SK-N-SH treated with all-trans-retinoic acid at 6 μM for 48 hours (cell line): ENCODE data around the gene MEIS2.

Source experiments
- ATAC-seq: fragments of 200-7000 bp; cut with Tn5 transposase; 3 replicates; pipeline ENCODE4 v1.9.1; 2020; ENCODE audit warnings: mild to moderate bottlenecking, moderate library complexity
- ARNTL ChIP-seq: fragments of 450-650 bp; formaldehyde crosslinking; IDR thresholded peaks from 2 replicates; pipeline ENCODE4 v1.5.0; 2020; ENCODE audit warnings: low read depth, mild to moderate bottlenecking, moderate library complexity, borderline replicate concordance
- BACH2 ChIP-seq: fragments of 250-450 bp; sonication (Bioruptor Pico); IDR thresholded peaks from 2 replicates; pipeline ENCODE4 v1.9.0; 2021; ENCODE audit warnings: mild to moderate bottlenecking, borderline replicate concordance
- CREB5 ChIP-seq: fragments of 250-450 bp; sonication (Bioruptor Pico); IDR thresholded peaks from 2 replicates; pipeline ENCODE4 v1.5.1; 2020; ENCODE audit warnings: low read depth, mild to moderate bottlenecking, moderate library complexity
- GLIS3 ChIP-seq: fragments of 250-450 bp; sonication (Bioruptor Pico); IDR thresholded peaks from 2 replicates; pipeline ENCODE4 v1.5.0; 2020; ENCODE audit warnings: mild to moderate bottlenecking, moderate library complexity
- ISL1 ChIP-seq: fragments of 250-450 bp; sonication (Bioruptor Pico); IDR thresholded peaks from 2 replicates; pipeline ENCODE4 v2.1.2; 2022; ENCODE audit warnings: mild to moderate bottlenecking, moderate library complexity
- OSR1 ChIP-seq: fragments of 250-450 bp; sonication (Bioruptor Pico); IDR thresholded peaks from 2 replicates; pipeline ENCODE4 v1.8.0; 2022; ENCODE audit warnings: moderate library complexity, mild to moderate bottlenecking, inconsistent platforms
- PATZ1 ChIP-seq: fragments of 250-450 bp; sonication (Bioruptor Pico); IDR thresholded peaks from 2 replicates; pipeline ENCODE4 v1.8.0; 2020; ENCODE audit warnings: mild to moderate bottlenecking, moderate library complexity, borderline replicate concordance
- POU6F1 ChIP-seq: fragments of 250-450 bp; sonication (Bioruptor Pico); IDR thresholded peaks from 2 replicates; pipeline ENCODE4 v1.8.0; 2021; ENCODE audit warnings: low read depth, mild to moderate bottlenecking, moderate library complexity, borderline replicate concordance
- RARB ChIP-seq: fragments of 250-450 bp; sonication (Bioruptor Pico); IDR thresholded peaks from 2 replicates; pipeline ENCODE4 v1.8.0; 2021; ENCODE audit warnings: mild to moderate bottlenecking, moderate library complexity
- SNAI2 ChIP-seq: fragments of 250-450 bp; sonication (Bioruptor Pico); IDR thresholded peaks from 2 replicates; pipeline ENCODE4 v1.5.0; 2020; ENCODE audit warnings: mild to moderate bottlenecking, moderate library complexity
- TCF4 ChIP-seq: fragments of 250-450 bp; sonication (Bioruptor Pico); IDR thresholded peaks from 2 replicates; pipeline ENCODE4 v1.8.0; 2021; ENCODE audit warnings: mild to moderate bottlenecking, moderate library complexity, borderline replicate concordance
- TOX ChIP-seq: fragments of 250-450 bp; sonication (Bioruptor Pico); IDR thresholded peaks from 2 replicates; pipeline ENCODE4 v1.8.0; 2021; ENCODE audit warnings: mild to moderate bottlenecking, moderate library complexity, borderline replicate concordance
- ZC3H10 ChIP-seq: fragments of 250-450 bp; sonication (Bioruptor Pico); IDR thresholded peaks from 2 replicates; pipeline ENCODE4 v1.5.1; 2021; ENCODE audit warnings: mild to moderate bottlenecking, moderate library complexity
- ZFP30 ChIP-seq: fragments of 450-650 bp; formaldehyde crosslinking; IDR thresholded peaks from 2 replicates; pipeline ENCODE4 v1.5.0; 2022; ENCODE audit warnings: mild to moderate bottlenecking, moderate library complexity
- ZNF565 ChIP-seq: fragments of 450-650 bp; formaldehyde crosslinking; conservative IDR thresholded peaks from 2 replicates; pipeline ENCODE4 v1.5.0; 2020; ENCODE audit warnings: low read depth, mild to moderate bottlenecking, moderate library complexity
- ZNF70 ChIP-seq: fragments of 450-650 bp; formaldehyde crosslinking; IDR thresholded peaks from 2 replicates; pipeline ENCODE4 v1.5.0; 2020; ENCODE audit warnings: mild to moderate bottlenecking, moderate library complexity
- ZNF8 ChIP-seq: fragments of 450-650 bp; formaldehyde crosslinking; IDR thresholded peaks from 2 replicates; pipeline ENCODE4 v1.5.0; 2020; ENCODE audit warnings: mild to moderate bottlenecking, moderate library complexity
- TF ChIP-seq, protein P1 (sequence below): fragments of 250-450 bp; sonication (Bioruptor Pico); IDR thresholded peaks from 2 replicates; pipeline ENCODE4 v1.5.0; 2020; ENCODE audit warnings: mild to moderate bottlenecking, moderate library complexity

MEIS2 gene

GRCh38 chr15:37094333-37094914 lies 5.9 kb downstream of the MEIS2 start:
- peak; percentile 7; the same call in 1 of the 3 replicates for ATAC-seq
- TF ChIP-seq SNAI2 (CRISPR knock-in tag) (no peak), PATZ1 (CRISPR knock-in tag) (no peak), ARNTL (no peak), RARB (CRISPR knock-in tag) (no peak), GLIS3 (CRISPR knock-in tag) (no peak), ZNF565 (CRISPR knock-in tag) (no peak), TOX (CRISPR knock-in tag) (no peak), BACH2 (CRISPR knock-in tag) (no peak), ZNF8 (CRISPR knock-in tag) (no peak), ZFP30 (CRISPR knock-in tag) (no peak), OSR1 (CRISPR knock-in tag) (no peak), ZNF70 (no peak), TCF4 (no peak), ZC3H10 (no peak), CREB5 (CRISPR knock-in tag) (no peak), ISL1 (CRISPR knock-in tag) (no peak), POU6F1 (CRISPR knock-in tag) (no peak)
- TF ChIP-seq, protein P1, sequence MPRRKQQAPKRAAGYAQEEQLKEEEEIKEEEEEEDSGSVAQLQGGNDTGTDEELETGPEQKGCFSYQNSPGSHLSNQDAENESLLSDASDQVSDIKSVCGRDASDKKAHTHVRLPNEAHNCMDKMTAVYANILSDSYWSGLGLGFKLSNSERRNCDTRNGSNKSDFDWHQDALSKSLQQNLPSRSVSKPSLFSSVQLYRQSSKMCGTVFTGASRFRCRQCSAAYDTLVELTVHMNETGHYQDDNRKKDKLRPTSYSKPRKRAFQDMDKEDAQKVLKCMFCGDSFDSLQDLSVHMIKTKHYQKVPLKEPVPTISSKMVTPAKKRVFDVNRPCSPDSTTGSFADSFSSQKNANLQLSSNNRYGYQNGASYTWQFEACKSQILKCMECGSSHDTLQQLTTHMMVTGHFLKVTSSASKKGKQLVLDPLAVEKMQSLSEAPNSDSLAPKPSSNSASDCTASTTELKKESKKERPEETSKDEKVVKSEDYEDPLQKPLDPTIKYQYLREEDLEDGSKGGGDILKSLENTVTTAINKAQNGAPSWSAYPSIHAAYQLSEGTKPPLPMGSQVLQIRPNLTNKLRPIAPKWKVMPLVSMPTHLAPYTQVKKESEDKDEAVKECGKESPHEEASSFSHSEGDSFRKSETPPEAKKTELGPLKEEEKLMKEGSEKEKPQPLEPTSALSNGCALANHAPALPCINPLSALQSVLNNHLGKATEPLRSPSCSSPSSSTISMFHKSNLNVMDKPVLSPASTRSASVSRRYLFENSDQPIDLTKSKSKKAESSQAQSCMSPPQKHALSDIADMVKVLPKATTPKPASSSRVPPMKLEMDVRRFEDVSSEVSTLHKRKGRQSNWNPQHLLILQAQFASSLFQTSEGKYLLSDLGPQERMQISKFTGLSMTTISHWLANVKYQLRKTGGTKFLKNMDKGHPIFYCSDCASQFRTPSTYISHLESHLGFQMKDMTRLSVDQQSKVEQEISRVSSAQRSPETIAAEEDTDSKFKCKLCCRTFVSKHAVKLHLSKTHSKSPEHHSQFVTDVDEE (CRISPR knock-in tag) = no peak

- peak; percentile 28 for ATAC-seq
Measured at GRCh38 chr15:37093480-37094332, 6.6 kb downstream of the MEIS2 start.

More at GRCh38 chr15:37093480-37094332, 6.6 kb downstream of the MEIS2 start:
- TF ChIP-seq ZC3H10 (no peak), RARB (CRISPR knock-in tag) (no peak), CREB5 (CRISPR knock-in tag) (no peak)
